HG03159 (cell line): ENCODE results near the gene S100A1.
A peak's percentile ranks its signal among the peaks of the same experiment; 100 is the strongest.
"Not testable (repeated sequence)": the region's sequence is repeated elsewhere in the genome, so short reads cannot be mapped to it uniquely, and the experiment has no call there.

ENCODE experiments used
- ATAC-seq: cut with Tn5 transposase; IDR thresholded peaks from one replicate; pipeline ENCODE4 v1.9.1; 2021; ENCODE audit warnings: mild to moderate bottlenecking, moderate library complexity; ENCODE audit not compliant: unreplicated experiment

S100A1 gene

DNA sequence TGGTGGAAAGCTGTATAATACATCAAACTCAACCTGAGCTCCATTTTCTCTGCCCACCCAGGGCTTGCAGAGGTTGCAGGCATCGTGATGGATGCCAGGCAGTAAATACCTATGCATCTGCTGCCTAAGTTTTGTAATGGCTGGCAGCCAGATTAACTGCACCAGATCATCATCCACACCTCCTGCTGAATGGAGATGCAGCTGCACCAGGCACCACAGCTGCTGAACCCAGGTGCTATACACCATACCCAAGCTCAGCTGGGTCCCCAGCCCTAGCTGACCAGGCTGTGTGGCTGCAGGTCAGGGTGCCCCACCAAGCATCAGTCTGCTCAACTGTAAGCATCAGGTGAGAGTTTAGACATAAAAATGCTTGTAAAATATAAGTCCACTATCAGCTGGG lies 23.5 kb downstream of the S100A1 start:
- ATAC-seq: no peak

DNA sequence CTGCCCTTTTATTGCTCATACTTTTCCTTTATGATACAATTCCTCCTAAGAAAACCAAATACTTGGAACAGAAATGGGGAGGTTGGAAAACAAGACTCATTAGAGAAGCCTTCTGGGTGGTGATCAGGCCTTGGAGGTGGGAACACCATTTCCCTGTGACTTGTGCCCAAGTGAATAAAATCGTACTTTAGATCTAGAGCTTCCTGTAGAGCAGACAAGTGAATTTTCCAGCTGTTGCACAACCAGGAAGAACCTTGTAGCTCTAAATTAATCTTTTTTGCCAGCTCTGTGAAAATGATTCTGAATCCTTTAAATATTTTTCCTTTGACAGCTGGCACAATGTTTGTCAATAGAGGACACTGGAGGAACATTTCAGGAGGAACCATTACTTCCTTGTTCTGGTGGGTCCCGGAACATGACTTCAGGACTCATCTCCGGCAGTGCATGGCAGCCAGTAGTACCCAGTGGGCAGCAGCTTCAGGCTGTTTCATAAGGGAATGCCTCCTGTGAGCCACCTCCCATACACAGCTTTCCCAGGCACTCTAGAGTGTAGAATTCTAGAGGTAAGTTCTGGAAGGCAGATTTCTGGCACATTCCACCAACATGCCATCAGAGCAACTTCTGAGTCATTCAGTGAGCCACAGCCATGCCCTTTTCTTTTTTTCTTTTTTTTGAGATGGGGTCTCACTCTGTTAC lies 24.7 kb downstream of the S100A1 start:
- no peak for ATAC-seq

DNA sequence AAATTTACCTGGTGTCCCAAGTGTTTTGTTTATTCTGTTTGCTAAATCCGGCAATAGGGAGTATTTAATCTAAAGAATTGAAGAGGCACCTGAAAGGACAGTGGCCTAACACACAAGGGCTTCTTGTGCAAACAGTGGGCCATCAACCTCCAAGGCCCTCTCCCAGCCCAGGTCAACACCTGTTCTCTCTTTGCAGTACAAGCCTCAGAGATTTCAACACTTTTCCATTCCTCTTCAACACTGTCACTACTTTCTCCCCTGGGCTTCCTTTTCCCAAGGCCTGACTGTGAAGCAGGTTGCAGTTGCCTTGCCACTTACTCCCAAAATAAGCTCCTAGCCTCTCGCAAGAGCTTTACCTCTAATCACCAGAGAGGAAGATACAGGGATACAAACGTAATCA lies 27.1 kb downstream of the S100A1 start:
- ATAC-seq: no peak

DNA sequence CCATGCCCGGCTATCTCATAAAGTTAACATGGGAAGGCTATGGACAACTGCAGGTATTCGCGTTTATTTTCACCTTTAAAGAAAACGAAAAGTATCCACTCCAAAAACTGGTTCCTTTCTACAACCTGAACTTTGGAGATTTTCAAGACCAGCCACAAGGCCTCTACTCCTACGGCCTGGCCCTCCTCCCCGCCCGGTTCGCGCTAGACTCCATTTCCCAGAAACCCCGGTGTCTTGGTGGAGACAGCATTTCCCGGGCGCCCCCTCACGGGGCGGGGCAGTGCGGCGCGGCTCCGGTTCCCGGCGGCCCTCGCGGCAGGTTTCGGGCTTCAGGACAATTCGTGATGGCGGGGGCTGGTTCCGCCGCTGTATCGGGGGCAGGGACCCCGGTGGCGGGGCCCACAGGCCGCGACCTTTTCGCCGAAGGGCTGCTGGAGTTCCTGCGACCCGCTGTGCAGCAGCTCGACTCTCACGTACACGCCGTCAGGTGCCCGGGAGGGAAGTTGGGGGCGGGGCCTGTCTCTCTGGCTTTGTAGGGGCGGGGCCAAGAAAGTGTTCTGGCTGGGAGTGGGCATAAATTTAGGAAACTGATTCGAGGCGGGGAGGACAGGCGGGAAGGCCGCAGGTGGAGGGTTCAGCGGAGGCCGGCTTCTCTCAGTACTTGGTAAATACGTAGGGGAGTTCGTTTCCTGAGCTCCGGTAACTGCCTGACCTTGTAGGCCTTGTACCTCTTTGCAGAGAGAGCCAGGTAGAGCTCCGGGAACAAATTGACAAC lies 30.4 kb downstream of the S100A1 start, which contains the start of gene SNAPIN:
Gene SNAPIN, plus strand, starts transcription at position 304 of the 775 bp plus-strand sequence. Its CDS starts 41 bp downstream, at position 345.
- ATAC-seq: peak; percentile 89

DNA sequence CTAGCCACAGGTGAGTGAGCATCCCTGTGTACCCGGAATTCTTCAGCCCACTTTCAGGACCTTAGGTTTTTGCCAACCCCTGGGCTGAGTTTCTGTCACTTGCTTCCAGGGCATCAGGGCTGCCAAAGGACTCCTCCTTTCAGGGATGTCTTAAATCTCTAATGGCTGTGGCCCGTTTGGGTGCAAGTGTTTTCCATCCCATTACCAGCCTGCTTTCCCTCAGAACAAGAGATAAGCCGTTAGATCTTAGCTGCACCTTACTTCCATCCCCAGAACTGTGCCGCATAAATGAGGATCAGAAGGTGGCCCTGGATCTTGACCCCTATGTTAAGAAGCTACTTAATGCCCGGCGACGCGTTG lies 30.9 kb downstream of the S100A1 start:
- no peak for ATAC-seq

DNA sequence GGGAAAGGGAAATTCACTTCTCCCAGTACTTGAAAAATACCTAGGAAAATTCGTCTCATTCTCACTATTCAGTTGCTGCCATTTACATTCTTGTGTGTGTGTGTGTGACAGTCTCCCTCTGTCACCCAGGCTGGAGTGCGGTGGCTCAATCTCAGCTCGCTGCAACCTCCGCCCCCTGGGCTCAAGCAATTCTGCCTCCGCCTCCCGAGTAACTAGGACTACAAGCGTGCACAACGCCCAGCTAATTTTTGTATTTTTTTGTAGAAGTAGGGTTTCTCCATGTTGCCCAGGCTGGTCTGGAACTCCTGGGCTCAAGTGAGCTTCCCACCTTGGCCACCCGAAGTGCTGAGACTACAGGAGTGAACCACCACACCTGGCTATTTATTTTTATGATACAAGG lies 31.4 kb downstream of the S100A1 start:
- no peak for ATAC-seq

DNA sequence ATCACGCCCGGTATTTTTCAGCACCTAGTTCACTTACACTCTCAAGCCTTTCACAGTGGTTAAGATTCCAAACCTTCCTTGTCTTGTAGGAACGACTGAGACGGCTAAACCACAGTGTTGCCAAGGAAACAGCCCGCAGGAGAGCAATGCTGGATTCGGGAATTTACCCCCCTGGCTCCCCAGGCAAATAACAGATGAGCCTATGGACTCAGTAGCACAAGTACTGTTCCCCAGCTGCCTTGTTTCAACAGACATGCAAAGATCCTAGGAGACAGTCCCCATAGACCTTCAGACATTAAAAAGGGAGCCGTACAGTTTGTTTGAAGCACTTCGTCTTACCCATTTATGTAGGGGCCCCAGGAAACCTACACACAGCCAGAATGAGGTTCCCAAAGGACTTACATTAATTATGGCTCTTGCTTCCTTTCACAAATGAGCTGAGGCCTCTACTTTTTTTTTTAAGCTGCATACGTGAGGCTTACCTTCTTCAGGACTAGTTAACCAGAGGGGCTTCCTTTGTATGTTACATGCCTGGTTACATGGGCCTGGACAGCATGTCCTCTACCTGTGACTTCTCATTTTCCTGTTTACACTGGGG lies 33.0 kb downstream of the S100A1 start:
- ATAC-seq: no peak

DNA sequence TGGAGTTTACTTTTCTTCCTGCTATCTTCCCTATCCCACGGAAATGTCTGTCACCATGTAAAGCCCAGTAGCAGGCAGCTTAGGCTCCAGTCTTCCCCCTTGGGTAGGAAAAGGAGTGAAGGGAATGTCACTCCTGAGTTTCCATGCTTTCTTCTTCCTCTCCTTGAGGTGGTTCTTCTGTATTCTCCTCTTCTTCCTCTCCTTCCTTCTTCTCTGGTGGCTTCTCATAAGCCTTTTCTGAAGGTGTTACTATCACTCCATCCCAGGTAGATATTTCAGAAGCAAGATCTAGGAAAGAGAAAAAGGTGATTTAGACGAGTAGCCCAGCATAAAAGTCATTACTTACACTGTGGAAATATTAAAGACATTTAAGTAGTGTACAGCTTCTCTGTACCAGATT lies 34.0 kb downstream of the S100A1 start:
- ATAC-seq: no peak

DNA sequence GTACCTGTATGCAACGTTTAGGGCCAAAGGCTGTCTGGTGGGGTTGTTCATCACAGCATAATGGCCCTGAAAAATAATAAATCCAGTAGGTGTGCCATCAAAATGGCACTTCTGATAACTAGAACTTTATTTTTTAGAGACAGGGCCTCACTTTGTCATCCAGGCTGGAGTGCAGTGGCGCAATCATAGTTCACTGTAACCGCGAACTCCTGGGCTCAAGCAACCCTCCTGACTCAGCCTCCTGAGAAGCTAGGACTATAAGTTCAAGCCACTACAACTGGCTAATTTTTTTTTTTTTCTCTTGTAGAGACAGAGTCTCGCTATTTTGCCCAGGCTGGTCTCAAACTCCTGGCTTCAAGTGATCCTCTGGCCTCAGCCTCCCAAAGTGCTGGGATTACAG lies 35.0 kb downstream of the S100A1 start:
- no peak for ATAC-seq

DNA sequence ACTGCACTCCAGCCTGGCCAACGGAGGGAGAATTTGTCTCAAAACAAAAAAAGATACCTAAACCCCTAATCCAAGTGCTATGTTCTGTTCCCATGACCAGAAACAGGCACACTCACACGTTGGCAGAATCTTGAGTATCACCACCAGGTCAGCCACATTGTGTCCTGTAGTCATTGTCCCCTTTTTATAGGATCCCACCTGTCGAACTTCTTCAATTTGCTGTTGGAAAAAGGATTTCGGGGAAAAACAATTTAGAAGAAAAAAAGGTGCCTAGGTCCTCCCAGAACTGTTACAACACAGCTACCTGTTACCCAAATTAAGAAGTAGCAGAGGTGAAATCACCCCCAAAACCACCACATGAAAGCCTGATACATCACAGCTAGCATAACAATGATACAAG lies 39.2 kb downstream of the S100A1 start:
- ATAC-seq: no peak

DNA sequence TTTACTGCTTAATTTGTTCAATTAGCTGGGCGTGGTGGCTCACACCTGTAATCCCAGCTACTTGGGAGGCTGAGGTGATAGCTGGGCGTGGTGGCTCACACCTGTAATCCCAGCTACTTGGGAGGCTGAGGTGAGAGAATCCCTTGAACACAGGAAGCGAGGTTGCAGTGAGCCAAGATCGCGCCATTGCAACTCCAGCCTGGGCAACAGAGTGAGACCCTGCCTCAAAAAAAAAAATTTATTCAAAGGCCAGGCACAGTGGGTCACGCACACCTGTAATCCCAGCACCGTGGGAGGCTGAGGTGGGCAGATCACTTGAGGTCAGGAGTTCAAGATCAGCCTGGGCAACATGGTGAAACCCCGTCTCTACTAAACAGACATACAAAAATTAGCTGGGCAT lies 40.4 kb downstream of the S100A1 start:
- ATAC-seq: not testable (repeated sequence)

DNA sequence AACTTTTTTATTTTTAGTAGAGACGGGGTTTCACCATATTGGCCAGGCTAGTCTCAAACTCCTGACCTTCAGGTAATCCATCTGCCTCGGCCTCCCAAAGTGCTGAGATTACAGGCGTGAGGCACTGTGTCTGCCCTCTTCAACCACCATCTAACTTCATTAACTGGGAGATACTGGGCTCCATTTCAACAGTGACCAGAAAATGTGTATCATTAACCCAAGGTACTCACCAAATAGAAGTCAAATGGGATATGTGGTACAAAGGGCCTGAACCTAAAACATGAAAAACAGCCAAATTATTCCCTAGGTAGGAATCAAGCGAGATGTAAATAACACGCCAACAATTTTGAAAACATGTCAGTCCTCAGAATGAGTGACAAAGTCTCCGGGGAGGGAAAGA lies 41.4 kb downstream of the S100A1 start:
- ATAC-seq: no peak

DNA sequence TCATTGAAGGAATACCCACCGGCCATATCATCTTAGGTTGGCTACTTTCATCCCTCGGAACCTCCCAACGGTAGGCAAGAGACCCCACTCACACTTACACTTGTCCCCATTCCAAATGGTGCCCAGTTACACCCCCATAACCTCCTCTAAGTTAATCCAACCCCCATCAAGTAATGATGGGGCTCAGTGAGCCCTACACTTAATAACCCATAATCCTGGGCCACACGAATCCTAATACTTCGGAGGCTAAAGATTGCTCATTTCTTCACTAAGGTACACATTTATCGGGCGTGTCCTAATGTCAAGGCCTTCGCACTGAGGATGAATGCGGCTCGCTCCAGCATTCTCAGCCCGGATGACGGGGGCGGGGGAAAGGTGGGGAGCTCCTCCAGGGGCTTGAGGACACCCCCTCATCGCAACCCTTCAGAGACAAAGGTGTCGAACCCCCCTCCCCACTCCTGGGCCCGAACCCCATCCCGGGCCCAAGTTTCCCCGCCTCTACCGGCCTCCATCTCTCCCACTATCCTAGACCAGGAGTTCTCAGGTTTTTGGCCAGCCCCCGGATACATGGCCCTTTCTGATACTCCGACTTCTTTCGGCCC lies 42.1 kb downstream of the S100A1 start:
- ATAC-seq: peak; percentile 1

DNA sequence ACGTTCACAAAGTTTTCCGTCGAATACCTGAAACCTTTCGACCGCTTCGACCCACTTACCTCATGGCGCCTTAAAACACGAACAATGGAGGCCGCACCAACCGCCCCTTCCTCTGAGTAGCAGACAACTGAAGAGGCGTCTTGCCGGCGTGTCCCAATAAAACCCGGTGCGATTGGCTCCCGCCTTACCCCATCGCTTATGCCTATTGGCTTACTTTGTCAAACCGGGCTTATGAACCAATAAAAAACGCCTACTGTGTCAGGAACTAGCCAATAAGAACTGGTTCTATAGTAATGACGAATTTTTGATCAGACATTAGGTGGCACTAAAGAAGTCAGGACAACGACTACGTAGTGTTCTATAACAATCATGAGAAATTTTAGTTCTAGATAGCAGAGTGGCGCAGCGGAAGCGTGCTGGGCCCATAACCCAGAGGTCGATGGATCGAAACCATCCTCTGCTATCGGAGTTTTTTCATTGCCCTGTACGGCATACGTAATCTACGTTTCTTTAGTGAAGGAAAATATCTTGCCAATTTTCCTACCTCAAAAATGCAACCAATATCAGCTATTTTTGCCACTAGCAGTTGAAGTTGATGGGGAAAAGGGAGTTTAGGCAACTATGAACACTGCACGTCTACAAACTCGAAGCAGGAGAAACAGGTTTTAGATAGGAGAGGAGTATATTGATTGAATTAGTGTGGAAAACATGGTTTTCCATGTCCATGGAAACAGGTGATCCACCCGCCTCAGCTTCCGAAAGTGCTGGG lies 42.8 kb downstream of the S100A1 start, which contains the start of gene ILF2:
Gene ILF2, minus strand, starts transcription at position 135 of the 769 bp plus-strand sequence. Its CDS starts 71 bp downstream, at position 64.
- peak; percentile 86 for ATAC-seq

DNA sequence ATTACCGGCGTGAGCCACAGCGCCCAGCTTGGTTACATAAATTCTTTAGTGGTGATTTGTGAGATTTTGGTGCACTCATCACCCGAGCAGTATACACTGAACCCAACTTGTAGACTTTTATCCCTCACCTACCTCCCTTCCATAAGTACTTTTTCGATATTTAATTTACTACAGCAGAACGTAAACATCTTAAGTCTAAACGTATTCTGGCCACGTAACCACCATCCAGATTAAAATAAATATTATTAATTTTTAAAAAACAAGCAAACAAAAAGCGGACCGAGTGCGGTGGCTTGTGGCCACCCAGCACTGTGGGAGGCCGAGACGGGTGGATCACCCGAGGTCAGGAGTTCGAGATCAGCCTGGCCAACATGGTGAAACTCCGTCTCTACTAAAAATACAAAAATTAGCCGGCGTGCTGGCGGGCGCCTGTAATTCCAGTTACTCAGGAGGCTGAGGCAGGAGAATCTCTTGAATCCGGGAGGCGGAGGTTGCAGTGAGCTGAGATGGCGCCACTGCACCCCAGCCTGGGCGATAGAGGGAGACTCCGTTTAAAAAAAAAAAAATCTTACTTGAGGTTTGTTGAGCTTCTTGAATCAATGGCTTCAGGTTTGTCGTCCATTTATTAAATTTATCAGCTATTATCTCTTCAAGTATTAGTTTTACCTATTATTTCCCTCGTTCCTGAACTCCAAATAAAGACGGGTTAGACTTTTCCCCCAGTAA lies 43.6 kb downstream of the S100A1 start:
- peak; percentile 16 for ATAC-seq

DNA sequence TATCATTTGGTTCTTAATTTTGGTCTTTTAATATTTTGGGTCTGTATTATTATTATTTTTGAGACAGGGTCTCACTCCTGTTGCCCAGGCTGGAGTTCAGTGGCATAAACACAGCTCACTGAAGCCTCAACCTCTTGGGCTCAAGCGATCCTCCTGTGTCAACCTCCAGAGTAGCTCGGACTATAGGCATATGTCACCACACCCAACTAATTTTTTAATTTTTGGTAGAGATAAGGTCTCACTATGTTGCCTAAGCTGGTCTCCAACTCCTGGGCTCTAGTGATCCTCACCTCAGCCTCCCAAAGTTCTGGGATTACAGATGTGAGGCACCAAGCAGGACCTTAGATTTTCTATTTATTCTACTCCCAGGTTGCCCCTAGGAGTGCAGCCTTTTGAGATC lies 45.3 kb downstream of the S100A1 start:
- no peak for ATAC-seq

DNA sequence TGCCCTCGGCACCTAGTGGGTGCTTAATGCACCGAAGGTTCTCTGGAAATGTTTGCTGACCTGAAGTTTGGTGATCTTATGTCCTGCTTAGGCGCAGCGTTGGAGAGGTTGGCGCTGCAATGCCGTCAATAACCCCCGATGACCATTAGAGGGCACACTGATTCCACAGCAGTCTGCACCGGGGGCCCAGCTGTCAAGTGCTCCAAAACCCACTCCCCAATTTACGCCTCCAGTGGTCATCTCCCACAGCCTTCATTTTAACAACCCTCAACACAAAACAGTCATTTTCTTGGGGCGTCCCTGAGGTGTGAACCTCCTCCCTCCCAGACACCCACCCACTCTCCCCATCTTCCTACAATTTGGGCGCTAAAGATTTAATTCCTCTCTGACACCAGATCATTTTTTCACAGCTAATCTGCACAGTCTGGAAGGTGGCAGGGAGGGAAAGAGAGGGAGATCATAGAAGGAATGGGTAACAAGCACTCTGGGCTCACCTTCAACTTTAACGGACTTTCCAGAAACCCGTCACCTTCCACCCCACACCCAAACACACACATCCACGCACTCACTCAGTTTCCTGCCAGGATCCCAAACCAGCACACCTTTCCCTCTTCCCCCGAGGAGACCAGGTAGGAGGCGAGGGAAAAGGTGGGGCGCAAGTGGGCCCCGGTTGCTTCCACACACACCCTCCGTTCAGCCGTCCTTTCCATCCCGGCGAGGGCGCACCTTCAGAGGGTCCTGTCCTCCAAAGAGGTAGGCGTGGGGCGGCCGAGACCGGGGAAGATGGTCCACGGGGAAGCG lies 49.7 kb downstream of the S100A1 start:
- no peak for ATAC-seq

DNA sequence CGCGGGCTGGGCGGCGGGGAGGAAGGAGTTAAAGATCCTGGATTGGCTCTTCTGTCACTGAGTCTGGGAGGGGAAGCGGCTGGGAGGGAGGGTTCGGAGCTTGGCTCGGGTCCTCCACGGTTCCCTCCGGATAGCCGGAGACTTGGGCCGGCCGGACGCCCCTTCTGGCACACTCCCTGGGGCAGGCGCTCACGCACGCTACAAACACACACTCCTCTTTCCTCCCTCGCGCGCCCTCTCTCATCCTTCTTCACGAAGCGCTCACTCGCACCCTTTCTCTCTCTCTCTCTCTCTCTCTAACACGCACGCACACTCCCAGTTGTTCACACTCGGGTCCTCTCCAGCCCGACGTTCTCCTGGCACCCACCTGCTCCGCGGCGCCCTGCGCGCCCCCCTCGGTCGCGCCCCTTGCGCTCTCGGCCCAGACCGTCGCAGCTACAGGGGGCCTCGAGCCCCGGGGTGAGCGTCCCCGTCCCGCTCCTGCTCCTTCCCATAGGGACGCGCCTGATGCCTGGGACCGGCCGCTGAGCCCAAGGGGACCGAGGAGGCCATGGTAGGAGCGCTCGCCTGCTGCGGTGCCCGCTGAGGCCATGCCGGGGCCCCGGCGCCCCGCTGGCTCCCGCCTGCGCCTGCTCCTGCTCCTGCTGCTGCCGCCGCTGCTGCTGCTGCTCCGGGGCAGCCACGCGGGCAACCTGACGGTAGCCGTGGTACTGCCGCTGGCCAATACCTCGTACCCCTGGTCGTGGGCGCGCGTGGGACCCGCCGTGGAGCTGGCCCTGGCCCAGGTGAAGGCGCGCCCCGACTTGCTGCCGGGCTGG lies 50.5 kb downstream of the S100A1 start, which contains the start of gene NPR1:
Gene NPR1, plus strand, starts transcription at position 170 of the 818 bp plus-strand sequence. Its CDS starts 421 bp downstream, at position 591.
- no peak for ATAC-seq
